ENCODE data around the gene TMEM174.

The TMEM174 gene

GRCh38 chr5:73180566-73180965 is 7.6 kb downstream of the TMEM174 start:
- Histone ChIP-seq H3K9ac (ENCODE audit: low read length) (no peak overlapping the region), H3K36me3 (replicated peaks; ENCODE audit: low read depth, low read length) (no peaks in the 10 kb centered on the region), H3K27ac (ENCODE audit: low read length) (no peak overlapping the region), H3K4me2 (ENCODE audit: low read length) (no peak overlapping the region), H3K4me3 (ENCODE audit: low read length) (no peak overlapping the region), H3K27me3 (ENCODE audit: low read depth, low read length) (peaks cover 85% of the 10 kb centered on the region), H3K4me1 (ENCODE audit: low read length) (no peaks in the 10 kb centered on the region), H4K20me1 (ENCODE audit: insufficient read depth, low read length) (peaks cover 3% of the 10 kb centered on the region; the same call in 1 of the 2 replicates), H2AFZ (ENCODE audit: low read depth, low read length) (no peak overlapping the region), H3K79me2 (ENCODE audit: low read length) (no peaks in the 10 kb centered on the region), H3K9me3 (ENCODE audit: insufficient read depth, low read length) (no peaks in the 10 kb centered on the region)
- TF ChIP-seq, protein P1, sequence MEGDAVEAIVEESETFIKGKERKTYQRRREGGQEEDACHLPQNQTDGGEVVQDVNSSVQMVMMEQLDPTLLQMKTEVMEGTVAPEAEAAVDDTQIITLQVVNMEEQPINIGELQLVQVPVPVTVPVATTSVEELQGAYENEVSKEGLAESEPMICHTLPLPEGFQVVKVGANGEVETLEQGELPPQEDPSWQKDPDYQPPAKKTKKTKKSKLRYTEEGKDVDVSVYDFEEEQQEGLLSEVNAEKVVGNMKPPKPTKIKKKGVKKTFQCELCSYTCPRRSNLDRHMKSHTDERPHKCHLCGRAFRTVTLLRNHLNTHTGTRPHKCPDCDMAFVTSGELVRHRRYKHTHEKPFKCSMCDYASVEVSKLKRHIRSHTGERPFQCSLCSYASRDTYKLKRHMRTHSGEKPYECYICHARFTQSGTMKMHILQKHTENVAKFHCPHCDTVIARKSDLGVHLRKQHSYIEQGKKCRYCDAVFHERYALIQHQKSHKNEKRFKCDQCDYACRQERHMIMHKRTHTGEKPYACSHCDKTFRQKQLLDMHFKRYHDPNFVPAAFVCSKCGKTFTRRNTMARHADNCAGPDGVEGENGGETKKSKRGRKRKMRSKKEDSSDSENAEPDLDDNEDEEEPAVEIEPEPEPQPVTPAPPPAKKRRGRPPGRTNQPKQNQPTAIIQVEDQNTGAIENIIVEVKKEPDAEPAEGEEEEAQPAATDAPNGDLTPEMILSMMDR (IDR thresholded peaks at IDR 0.05; ENCODE audit: low read depth, low read length): no peak
- no peak for TF ChIP-seq EZH2phosphoT487 (IDR thresholded peaks at IDR 0.05; ENCODE audit: low read depth)

DNA sequence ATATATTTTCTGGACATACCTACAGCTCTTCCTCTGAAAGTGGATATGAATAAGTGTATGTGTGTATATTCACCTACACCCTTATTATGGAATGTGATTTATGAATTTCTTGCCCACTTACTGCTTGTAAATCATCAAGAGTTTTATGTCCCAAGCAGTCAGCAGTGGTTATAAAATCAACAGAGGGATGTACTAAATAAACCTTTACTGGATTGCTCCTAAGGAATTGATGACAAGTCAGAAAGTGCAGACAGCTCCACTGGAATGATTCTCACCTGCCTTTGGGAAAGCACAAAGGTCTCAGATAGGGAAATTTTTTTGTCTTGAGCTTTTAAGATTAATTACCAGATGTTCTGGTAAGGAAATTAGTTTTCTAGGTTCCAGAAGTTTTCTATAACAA is 9.3 kb downstream of the TMEM174 start:
- Histone ChIP-seq H3K27ac (ENCODE audit: low read length) (no peak overlapping the region), H3K9ac (ENCODE audit: low read length) (no peak overlapping the region), H3K79me2 (ENCODE audit: low read length) (no peaks in the 10 kb centered on the region), H3K27me3 (ENCODE audit: low read depth, low read length) (peaks cover 77% of the 10 kb centered on the region), H2AFZ (ENCODE audit: low read depth, low read length) (no peak overlapping the region), H3K4me1 (ENCODE audit: low read length) (no peaks in the 10 kb centered on the region), H3K36me3 (replicated peaks; ENCODE audit: low read depth, low read length) (no peaks in the 10 kb centered on the region), H3K4me3 (ENCODE audit: low read length) (no peak overlapping the region), H3K4me2 (ENCODE audit: low read length) (no peak overlapping the region), H4K20me1 (ENCODE audit: insufficient read depth, low read length) (peaks cover 3% of the 10 kb centered on the region; the same call in 1 of the 2 replicates), H3K9me3 (ENCODE audit: insufficient read depth, low read length) (no peaks in the 10 kb centered on the region)
- TF ChIP-seq, protein P1 (IDR thresholded peaks at IDR 0.05; ENCODE audit: low read depth, low read length): no peak
- TF ChIP-seq EZH2phosphoT487 (IDR thresholded peaks at IDR 0.05; ENCODE audit: low read depth): no peak

DNA sequence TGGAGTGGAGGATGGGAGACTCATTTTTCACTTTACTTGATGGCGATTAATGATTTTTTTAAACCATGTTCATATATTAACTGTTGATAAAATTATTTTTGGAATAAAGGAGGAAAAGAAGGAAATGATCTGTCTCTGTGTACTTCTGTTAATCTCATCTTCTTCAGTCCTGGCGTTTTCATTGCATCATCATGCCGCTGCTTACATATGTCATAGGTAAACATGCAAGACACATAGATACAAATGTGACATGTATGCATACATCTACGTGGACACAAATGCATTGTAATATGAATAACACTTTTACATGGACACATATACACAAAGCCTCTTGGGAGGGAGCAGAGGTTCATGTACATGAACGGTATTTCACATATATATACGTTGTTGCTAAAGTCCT is 10.0 kb downstream of the TMEM174 start:
- Histone ChIP-seq H3K27ac (ENCODE audit: low read length) (no peak overlapping the region), H3K4me3 (ENCODE audit: low read length) (no peak overlapping the region), H2AFZ (ENCODE audit: low read depth, low read length) (no peak overlapping the region), H3K27me3 (ENCODE audit: low read depth, low read length) (peaks cover 75% of the 10 kb centered on the region), H3K4me2 (ENCODE audit: low read length) (no peak overlapping the region), H3K9me3 (ENCODE audit: insufficient read depth, low read length) (no peaks in the 10 kb centered on the region), H3K4me1 (ENCODE audit: low read length) (no peaks in the 10 kb centered on the region), H3K9ac (ENCODE audit: low read length) (no peak overlapping the region), H3K36me3 (replicated peaks; ENCODE audit: low read depth, low read length) (no peaks in the 10 kb centered on the region), H3K79me2 (ENCODE audit: low read length) (no peaks in the 10 kb centered on the region), H4K20me1 (ENCODE audit: insufficient read depth, low read length) (peaks cover 3% of the 10 kb centered on the region; the same call in 1 of the 2 replicates)
- TF ChIP-seq EZH2phosphoT487 (IDR thresholded peaks at IDR 0.05; ENCODE audit: low read depth): no peak
- TF ChIP-seq, protein P1 (IDR thresholded peaks at IDR 0.05; ENCODE audit: low read depth, low read length): no peak

DNA sequence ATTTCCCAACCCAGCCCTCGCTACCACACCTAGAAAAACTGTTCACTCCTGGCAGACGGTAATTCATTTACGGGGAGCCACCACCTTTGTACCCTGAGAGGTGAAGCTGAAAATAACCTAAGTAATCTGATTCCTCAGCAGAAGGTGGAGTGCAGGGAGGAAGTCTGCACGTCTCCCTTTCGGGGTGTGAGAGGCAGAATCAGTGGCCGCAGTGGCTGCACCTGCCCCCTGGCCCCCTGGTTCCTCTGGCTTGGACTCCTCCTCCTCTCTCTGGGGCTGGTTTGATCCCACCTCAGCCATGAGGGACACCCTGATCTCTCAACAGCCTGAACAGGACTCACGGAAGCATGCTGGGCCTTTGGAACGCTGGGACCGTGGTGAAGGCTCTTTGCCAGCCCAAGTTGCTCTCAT is 10.5 kb downstream of the TMEM174 start:
- H2AFZ ChIP-seq (ENCODE audit: low read depth, low read length): no peak overlapping the region
- H3K9ac ChIP-seq (ENCODE audit: low read length): no peak overlapping the region
- no peak overlapping the region for H3K4me2 ChIP-seq (ENCODE audit: low read length)
- H3K36me3 ChIP-seq (replicated peaks; ENCODE audit: low read depth, low read length): no peaks in the 10 kb centered on the region
- H3K27ac ChIP-seq (ENCODE audit: low read length): no peak overlapping the region
- no peaks in the 10 kb centered on the region for H3K9me3 ChIP-seq (ENCODE audit: insufficient read depth, low read length)
- peaks cover 71% of the 10 kb centered on the region for H3K27me3 ChIP-seq (ENCODE audit: low read depth, low read length)
- TF ChIP-seq, protein P1 (IDR thresholded peaks at IDR 0.05; ENCODE audit: low read depth, low read length): no peak
- no peak for TF ChIP-seq EZH2phosphoT487 (IDR thresholded peaks at IDR 0.05; ENCODE audit: low read depth)
- H3K4me3 ChIP-seq (ENCODE audit: low read length): no peak overlapping the region
- peaks cover under 1% of the 10 kb centered on the region; the same call in 1 of the 2 replicates for H4K20me1 ChIP-seq (ENCODE audit: insufficient read depth, low read length)
- no peaks in the 10 kb centered on the region for H3K4me1 ChIP-seq (ENCODE audit: low read length)
- no peaks in the 10 kb centered on the region for H3K79me2 ChIP-seq (ENCODE audit: low read length)
